ENCODE data around the gene LARP1B.
"Not testable (repeated sequence)": the region's sequence is repeated elsewhere in the genome, so short reads cannot be mapped to it uniquely, and the experiment has no call there.

Gene LARP1B

DNA sequence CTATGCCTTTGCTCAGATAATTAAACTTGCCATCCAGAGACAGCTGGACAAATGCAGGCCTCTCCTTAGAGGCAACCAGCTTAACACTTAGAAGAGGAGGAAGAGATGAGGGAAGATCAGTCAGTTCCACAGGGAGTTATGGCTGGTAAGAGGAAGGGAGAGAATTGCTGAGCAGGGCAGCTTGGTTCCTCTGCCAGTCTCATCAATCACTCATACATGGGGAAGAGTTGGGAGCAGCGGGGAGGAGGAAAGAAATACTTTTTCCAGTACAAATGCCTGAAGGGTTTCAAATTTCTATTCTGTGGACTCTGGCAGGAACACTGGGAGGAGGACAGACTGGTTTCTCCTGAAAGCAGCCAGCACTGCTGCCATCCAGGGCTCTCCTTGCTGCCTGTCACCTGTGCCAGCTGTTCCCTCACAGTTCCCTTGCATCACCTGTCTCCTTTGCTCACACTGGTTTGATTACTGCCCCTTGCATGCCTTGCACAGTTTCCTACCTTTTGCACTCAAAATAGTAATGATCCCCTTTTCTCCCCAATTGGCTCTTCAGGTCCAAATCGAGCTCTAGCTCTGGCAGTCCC, 167.0 kb downstream of the LARP1B start:
- DNase-seq: no peak
- no peak for TF ChIP-seq GATA1 (IDR thresholded peaks at IDR 0.05; ENCODE audit: low read depth, low read length)
- no peak for TF ChIP-seq POLR2A (IDR thresholded peaks at IDR 0.05; ENCODE audit: low read length)

DNA sequence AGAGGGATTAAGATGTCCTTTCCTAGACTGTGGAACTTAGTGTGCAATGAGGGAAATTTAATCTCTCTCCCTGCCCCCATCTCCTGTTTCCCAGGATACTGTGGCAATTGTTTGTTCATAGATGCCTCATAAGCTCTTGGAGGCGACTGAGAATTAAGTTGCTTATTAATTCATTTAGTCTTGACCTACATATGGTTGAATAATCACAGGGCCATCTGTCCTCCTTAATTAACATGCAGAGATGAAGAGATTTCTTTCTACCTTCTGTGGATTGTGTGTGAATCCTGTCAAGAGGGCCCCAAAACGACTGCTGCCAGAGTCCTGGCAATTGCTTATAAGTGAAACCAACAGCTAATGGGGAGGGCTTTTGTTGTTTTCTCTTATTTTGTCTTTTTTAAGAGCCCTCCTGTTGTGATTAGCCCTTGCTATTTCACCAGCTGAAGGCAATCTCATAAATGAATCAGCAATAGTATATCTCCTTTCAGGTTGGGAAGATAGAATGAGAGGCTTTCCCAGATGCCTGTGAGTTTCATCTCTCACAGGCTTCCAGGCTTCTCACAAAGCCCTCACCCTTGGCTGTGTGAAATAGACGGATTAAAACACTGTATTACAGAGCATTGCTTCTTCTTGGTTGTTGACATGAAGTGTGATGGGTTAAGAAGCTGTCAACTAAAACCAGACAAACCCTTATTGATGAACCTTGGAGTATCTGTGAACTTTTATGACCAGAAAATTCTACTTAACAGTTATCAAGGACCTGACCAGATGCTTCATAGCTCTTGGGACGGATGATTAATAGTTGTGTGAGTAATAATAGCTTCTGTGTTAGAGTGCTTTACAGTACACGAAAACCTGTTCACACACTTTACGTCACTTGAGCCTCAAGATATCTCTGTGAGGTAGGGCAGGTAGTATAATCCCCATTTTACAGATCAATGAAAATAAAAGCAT, 168.0 kb downstream of the LARP1B start:
- no peak for DNase-seq
- TF ChIP-seq POLR2A (IDR thresholded peaks at IDR 0.05; ENCODE audit: low read length) (no peak), GATA1 (IDR thresholded peaks at IDR 0.05; ENCODE audit: low read depth, low read length) (no peak)

DNA sequence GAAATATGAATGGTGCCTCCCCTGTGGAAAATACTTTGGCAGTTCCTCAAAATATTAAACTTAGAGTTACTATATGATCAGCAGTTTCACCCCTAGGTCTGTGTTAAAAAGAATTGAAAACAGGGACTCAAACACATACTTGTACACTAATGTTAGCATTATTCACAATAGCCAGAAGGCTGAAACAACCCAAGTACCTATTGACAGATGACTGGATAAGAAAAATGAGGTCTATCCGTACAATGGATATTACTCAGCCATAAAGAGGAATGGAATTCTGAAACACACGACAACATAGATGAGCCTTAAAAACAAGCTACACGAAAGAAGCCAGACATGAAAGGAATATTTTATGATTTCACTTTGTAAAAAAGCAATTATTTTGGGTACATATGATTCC, 171.6 kb downstream of the LARP1B start:
- no peak for DNase-seq
- no peak for TF ChIP-seq POLR2A (IDR thresholded peaks at IDR 0.05; ENCODE audit: low read length)
- TF ChIP-seq GATA1 (IDR thresholded peaks at IDR 0.05; ENCODE audit: low read depth, low read length): no peak

DNA sequence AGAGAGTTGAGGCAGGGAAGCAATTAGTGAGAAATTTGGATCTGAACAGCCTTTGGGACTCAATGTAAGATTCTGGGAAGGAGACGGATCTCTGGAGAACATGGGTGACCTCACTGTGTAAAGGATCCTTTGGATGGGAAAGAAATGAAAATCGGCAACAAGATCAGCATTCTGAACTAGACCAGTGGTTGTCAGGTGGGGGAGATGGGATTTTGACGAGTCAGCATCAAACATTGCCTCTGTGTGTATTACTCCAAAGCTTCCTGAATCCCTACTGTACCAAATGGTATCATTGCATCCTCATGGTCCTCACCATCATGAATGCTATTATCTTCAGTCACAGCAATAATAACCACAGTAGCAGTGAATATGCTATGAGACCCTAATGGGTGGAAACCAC, 173.7 kb downstream of the LARP1B start:
- no peak for TF ChIP-seq POLR2A (IDR thresholded peaks at IDR 0.05; ENCODE audit: low read length)
- TF ChIP-seq GATA1 (IDR thresholded peaks at IDR 0.05; ENCODE audit: low read depth, low read length): no peak
- DNase-seq: no peak

DNA sequence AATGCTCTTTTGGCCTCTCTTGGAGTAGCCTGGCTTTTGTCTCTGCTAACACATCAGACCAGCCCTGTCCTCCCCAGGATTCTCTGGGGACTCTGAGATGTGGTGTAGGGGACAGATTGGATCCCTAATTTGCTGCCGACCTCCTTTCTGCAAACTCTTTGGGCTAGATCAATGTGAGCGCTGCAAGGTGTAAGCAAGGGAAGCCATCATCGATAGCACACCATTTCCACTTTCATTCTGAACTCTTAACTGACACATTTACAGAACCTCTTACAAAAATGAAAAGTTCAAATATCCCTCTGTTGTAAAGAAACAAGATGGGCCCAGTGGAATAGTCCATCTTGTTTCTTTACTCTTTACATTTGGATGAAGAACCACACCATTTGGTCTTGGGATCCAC, 179.9 kb downstream of the LARP1B start:
- no peak for TF ChIP-seq GATA1 (IDR thresholded peaks at IDR 0.05; ENCODE audit: low read depth, low read length)
- no peak for TF ChIP-seq POLR2A (IDR thresholded peaks at IDR 0.05; ENCODE audit: low read length)
- DNase-seq: no peak

DNA sequence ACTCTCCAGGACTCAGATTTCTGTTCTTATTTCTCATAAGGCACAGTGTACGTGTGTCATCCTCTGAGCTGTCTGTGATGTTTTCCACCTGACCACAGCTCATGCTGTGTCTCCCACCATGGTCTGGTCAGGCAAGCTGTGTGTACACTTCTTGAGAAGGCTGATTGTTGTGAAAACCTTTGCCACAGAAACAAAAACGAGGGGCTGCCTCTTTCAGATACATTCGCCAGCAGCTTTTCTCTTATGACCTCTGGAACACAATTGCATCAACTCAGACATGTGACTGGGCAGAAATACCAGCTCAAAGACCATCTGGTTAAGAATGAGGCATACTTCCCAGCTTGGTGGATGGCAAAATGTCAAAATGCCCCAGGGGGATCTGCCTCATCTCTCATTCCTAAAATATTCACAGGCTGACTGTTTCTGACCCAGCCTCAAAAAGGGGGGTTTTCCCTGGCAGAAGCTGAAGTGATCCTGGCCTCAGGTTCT, 180.4 kb downstream of the LARP1B start:
- DNase-seq: no peak
- TF ChIP-seq POLR2A (IDR thresholded peaks at IDR 0.05; ENCODE audit: low read length) (no peak), GATA1 (IDR thresholded peaks at IDR 0.05; ENCODE audit: low read depth, low read length) (no peak)

DNA sequence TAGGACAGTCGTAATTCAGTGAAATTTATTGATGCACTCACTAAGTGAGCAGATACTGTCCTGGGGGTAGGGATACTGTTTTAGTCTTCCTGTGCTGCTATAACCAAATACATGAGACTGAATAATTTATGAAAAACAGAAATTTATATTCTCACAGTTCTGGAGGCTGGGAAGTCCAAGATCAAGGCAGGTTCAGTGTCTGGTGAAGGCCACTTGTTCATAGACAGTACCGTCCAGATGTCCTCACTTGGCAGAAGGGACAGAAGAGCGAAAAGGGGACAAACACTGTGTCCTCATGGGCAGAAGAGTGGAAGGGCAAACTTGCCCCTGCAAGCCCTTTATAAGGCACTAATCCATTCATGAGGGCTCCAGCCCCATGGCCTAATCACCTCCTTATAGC, 180.9 kb downstream of the LARP1B start:
- no peak for DNase-seq
- TF ChIP-seq POLR2A (IDR thresholded peaks at IDR 0.05; ENCODE audit: low read length): no peak
- no peak for TF ChIP-seq GATA1 (IDR thresholded peaks at IDR 0.05; ENCODE audit: low read depth, low read length)

DNA sequence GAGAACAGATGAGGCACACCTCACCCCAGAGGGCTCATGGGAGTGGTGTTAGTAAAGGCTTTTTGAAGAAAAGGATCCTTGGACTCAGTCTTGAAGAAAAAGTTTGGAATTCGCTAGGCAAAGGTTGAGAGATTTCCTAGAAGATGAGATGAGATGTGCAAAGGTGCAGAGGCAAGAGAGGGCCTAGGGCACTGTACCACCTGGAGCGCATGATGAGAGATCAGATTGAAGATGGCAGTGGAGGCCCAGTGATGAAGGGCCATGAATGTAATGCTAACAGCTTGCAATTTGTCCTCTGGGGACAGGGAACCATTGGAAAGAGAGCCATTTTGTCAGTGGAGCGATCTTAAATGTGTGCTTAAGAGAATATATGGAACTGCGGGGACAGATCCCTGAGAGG, 181.5 kb downstream of the LARP1B start:
- no peak for DNase-seq
- TF ChIP-seq GATA1 (IDR thresholded peaks at IDR 0.05; ENCODE audit: low read depth, low read length) (no peak), POLR2A (IDR thresholded peaks at IDR 0.05; ENCODE audit: low read length) (no peak)

DNA sequence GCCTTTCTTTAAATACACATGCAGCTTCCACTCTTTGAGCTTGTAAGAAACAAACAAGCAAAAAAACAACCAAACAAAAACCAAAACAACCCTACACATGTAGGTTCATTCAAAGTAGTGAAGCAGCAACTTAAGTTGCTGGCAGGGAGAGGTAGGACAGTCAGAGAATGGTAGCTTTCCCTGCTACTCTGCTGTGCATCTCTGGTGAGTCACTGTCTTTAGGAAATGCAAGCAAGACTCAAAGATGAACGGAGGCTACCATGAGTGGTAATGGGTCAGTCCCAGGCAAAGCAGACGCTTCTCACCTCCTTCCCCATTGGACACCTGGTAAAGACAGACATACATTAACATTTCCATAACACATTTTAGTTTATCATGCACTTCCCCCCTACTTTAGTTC, 183.3 kb downstream of the LARP1B start:
- no peak for DNase-seq
- no peak for TF ChIP-seq POLR2A (IDR thresholded peaks at IDR 0.05; ENCODE audit: low read length)
- no peak for TF ChIP-seq GATA1 (IDR thresholded peaks at IDR 0.05; ENCODE audit: low read depth, low read length)

DNA sequence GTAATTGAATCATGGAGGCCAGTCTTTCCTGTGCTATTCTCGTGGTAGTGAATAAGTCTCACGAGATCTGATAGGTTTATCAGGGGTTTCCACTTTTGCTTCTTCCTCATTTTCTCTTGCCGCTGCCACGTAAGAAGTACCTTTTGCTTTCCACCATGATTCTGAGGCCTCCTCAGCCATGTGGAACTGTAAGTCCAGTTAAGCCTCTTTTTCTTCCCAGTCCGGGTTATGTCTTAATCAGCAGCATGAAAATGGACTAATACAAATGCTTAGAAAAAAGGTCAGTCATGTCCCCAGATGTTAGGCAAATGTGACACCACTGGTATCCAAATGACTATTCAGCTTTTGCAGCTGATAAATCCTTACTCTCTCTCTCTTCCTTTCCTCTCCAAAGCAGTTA, 184.3 kb downstream of the LARP1B start:
- DNase-seq: not testable (repeated sequence)

DNA sequence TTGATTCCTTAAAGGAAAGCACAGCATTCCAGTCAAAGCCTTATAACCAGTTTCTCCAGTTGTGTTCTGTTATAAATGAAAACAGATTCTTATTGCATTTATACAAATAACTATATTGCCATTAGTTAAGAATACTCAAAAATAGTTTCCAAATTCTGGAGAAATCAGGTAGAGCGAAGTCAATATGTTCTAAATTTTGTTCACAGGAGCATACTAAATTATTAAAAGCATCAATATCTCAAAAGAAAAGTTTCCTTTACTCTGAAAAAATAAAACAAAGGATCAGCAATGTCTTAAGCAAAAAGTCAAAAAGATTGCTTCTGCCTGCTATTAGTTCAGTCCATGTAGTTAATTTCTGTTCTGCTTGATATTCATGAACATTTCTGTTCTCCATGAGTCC, 186.8 kb downstream of the LARP1B start:
- DNase-seq: no peak
- no peak for TF ChIP-seq GATA1 (IDR thresholded peaks at IDR 0.05; ENCODE audit: low read depth, low read length)
- TF ChIP-seq POLR2A (IDR thresholded peaks at IDR 0.05; ENCODE audit: low read length): no peak

DNA sequence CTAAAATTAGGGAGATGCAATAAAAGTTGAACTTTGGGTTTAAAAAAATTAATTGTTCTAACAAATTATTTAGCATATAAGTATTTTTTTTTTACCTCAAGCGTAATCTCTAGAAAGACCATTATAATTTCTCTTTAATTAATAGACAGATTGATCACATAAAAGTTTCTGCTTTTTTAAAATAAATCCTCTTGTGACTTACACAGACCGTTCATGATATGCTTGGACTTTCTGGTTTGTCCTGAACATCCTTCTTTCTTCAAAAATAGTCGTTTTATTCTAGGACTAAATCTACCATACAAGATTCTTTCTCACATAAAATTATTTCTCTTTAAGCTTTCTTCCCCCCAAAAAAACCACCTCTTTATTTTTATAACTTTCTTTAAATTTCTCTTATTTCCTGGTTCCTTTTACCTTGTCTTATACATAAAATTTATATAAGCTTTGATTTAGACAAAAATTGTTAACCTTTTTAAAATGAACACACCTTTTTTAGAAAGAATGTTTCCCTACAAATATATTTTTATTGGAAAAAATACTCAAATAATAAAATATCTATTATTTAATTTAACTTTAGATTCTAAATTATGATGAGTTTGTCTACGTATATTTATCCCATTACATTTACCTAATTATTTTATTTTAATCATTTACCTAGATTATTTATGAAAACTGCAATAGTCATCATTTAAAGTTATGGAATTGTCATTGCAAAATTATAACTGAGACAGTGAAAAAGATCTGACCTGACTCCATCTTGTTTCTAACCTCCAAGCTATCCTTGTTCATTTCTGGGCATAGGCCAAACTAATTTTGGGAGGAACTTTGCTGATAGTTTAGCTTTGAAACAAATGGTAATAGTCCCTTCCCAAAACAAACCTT, 188.9 kb downstream of the LARP1B start:
- peak; percentile 42 to 46 for DNase-seq
- TF ChIP-seq GATA1 (IDR thresholded peaks at IDR 0.05; ENCODE audit: low read depth, low read length): no peak
- TF ChIP-seq POLR2A (IDR thresholded peaks at IDR 0.05; ENCODE audit: low read length): no peak

DNA sequence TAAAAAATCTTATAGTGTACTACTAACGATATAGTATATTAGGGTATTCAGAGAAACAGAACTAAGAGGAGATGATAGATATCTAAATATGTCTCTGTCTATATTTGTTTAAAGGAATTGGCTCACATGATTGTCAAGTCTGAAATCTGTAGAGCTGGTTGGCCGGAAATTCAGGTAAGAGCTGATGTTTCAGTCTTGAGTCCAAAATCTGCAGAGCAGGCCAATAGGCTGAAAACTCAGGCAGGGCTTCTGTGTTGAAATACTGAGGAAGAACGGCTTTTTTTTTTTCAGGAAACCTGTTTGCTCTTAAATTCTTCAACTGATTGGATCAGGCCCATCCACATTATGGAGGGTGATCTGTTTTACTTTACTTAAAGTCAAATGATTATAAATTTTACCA, 194.8 kb downstream of the LARP1B start:
- TF ChIP-seq POLR2A (IDR thresholded peaks at IDR 0.05; ENCODE audit: low read length): no peak
- TF ChIP-seq GATA1 (IDR thresholded peaks at IDR 0.05; ENCODE audit: low read depth, low read length): no peak
- DNase-seq: no peak

DNA sequence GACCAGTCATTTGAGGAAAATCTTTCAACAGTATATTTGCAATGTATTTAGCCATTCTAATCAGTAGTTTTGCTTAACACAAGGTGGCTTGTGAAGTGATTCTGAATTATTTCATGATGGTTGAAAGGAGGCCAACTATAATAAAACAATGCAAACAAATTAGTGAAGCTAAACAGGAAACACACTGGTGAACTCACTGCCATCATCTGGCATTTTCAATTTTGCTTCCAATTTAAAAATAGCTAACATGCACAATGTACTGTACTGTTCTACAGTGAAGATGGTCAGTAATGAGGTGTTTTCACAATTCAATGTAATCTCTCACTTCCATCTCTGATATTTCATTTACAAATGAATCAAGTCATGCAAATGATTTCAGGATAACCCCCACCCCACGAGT, 195.4 kb downstream of the LARP1B start:
- TF ChIP-seq POLR2A (IDR thresholded peaks at IDR 0.05; ENCODE audit: low read length): no peak
- TF ChIP-seq GATA1 (IDR thresholded peaks at IDR 0.05; ENCODE audit: low read depth, low read length): no peak
- DNase-seq: no peak

DNA sequence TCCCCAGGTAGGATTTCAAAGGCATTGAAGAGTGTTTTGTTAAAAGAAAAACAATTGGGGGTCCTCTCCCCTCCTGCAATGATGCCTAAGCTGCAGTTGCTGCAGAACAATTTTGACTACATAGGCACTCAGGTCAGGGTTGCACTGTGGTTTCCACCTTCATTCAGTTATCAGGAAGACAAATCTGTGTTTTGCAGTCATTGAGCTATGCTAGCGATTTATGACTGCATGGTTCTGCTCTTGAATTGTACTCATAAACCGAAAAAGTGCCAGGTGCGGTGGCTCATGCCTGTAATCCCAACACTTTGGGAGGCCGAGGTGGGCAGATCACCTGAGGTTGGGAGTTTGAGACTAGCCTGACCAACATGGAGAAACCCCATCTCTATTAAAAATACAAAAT, 197.1 kb downstream of the LARP1B start:
- DNase-seq: not testable (repeated sequence)

DNA sequence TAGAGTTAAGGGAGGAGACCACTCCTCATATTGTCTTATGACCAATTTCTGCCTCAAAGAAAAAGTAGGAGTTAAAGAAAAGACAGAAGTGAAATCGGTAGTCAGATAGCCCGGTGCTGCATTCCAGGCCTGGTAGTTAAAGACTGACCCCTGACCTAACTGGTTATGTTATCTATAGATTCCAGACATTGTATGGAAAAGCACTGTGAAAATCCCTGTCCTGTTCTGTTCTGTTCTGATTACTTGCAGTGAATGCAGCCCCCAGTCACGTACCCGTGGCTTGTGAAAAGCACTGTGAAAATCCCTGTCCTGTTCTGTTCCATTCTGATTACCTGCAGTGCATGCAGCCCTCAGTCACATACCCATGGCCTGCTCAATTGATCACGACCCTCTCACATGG, 198.8 kb downstream of the LARP1B start:
- peak in 1 of 2 experiments; percentile 46 for DNase-seq

Data from erythroblast (primary cell).